Peyer's patch (tissue), 4 donors: Measurements from ENCODE around the gene CGA.

Experiments
- POLR2A ChIP-seq, 2 donors: fragments of 450-650 bp; IDR thresholded peaks; one replicate each; pipeline ENCODE4 v1.5.1; 2017; ENCODE audit warnings: antibody characterized with exemption in 2 of 2, mild to moderate bottlenecking in 2 of 2, moderate library complexity in 2 of 2
- TF ChIP-seq, protein P1 (sequence below), 6 experiments: fragments of 450-650 bp in 4 of 6; fragments of 200-600 bp in 2 of 6; sonication (generic) in 1 of 6; IDR thresholded peaks; one replicate each; pipeline ENCODE4 v1.5.1; 2017 to 2019; ENCODE audit warnings: antibody characterized with exemption in 6 of 6, mild to moderate bottlenecking in 3 of 6, moderate library complexity in 1 of 6

DNA sequence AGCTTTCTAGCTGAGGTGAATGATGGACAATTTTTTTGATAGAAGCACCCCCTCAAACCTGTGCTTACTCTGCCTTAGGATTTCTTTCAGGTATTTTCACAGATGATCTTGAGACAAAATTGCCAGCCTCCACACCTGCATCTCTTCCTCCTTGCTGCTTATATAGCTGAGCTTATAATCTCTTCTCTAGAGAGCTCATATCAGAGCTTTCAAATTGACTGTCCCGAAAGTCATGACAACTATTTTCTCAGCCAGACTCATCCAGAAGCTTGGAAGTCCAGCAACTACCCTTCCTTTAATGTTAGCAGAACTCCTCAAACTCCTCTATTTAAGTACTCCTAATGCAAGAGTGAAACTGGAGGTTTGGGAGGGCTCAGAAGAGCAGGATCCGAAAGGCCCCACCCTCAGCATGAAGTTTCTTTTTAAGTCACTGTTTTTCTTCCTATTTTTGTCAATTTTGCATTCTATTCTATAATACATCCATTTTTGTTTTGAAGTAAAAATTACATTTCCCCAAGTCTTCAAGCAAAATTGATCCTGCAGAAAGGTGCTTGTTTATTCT, 12.7 kb downstream of the CGA start:
- TF ChIP-seq, protein P1, sequence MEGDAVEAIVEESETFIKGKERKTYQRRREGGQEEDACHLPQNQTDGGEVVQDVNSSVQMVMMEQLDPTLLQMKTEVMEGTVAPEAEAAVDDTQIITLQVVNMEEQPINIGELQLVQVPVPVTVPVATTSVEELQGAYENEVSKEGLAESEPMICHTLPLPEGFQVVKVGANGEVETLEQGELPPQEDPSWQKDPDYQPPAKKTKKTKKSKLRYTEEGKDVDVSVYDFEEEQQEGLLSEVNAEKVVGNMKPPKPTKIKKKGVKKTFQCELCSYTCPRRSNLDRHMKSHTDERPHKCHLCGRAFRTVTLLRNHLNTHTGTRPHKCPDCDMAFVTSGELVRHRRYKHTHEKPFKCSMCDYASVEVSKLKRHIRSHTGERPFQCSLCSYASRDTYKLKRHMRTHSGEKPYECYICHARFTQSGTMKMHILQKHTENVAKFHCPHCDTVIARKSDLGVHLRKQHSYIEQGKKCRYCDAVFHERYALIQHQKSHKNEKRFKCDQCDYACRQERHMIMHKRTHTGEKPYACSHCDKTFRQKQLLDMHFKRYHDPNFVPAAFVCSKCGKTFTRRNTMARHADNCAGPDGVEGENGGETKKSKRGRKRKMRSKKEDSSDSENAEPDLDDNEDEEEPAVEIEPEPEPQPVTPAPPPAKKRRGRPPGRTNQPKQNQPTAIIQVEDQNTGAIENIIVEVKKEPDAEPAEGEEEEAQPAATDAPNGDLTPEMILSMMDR (IDR thresholded peaks at IDR 0.05) = no peak
- no peak for TF ChIP-seq POLR2A (IDR thresholded peaks at IDR 0.05)
